Endodermal cell (in vitro differentiated cells): ENCODE results near the gene LGALS16. TPM values are rescaled to one million over a fixed set of nuclear protein-coding genes. Genes with fewer than 3 reads are reported as not detected.

Experiments used
- DNase-seq: peaks from one replicate; pipeline ENCODE4 v3.0.0-alpha.2; 2017
- H3K27ac ChIP-seq: 2 replicates; pipeline ENCODE4 v1.5.1; 2013; ENCODE audit warnings: mild to moderate bottlenecking, low read depth, low read length, moderate library complexity
- H3K27me3 ChIP-seq: 2 replicates; pipeline ENCODE4 v1.6.1; 2013; ENCODE audit warnings: mild to moderate bottlenecking, low read length, moderate library complexity; ENCODE audit not compliant: insufficient read depth, control insufficient read depth, poor library complexity, severe bottlenecking
- H3K36me3 ChIP-seq: 2 replicates; pipeline ENCODE4 v1.7.0; 2013; ENCODE audit warnings: mild to moderate bottlenecking, low read length, moderate library complexity; ENCODE audit not compliant: control insufficient read depth, insufficient read depth
- H3K4me1 ChIP-seq: one replicate; pipeline ENCODE4 v1.7.0; 2013; ENCODE audit warnings: low read length; ENCODE audit not compliant: control insufficient read depth, insufficient read depth
- H3K4me3 ChIP-seq: 2 replicates; pipeline ENCODE4 v1.5.1; 2013; ENCODE audit warnings: mild to moderate bottlenecking, low read length, moderate library complexity
- H3K9ac ChIP-seq: 2 replicates; pipeline ENCODE4 v1.6.1; 2013; ENCODE audit warnings: mild to moderate bottlenecking, low read length, moderate library complexity; ENCODE audit not compliant: poor library complexity, severe bottlenecking; ENCODE audit errors: extremely low read depth
- H3K9me3 ChIP-seq: 2 replicates; pipeline ENCODE4 v1.6.1; 2013; ENCODE audit warnings: mild to moderate bottlenecking, low read length, moderate library complexity; ENCODE audit not compliant: control insufficient read depth
- H3K27ac Mint-ChIP-seq: 2 replicates; pipeline ENCODE4 v1.8.0; 2020; ENCODE audit warnings: mixed read lengths
- H3K27me3 Mint-ChIP-seq: 2 replicates; pipeline ENCODE4 v1.8.0; 2021; ENCODE audit warnings: mild to moderate bottlenecking, mixed read lengths; ENCODE audit not compliant: insufficient read depth
- H3K36me3 Mint-ChIP-seq: 2 replicates; pipeline ENCODE4 v1.8.0; 2020; ENCODE audit warnings: low read depth, mixed read lengths
- H3K4me1 Mint-ChIP-seq: 2 replicates; pipeline ENCODE4 v1.8.0; 2020; ENCODE audit warnings: mixed read lengths
- H3K4me3 Mint-ChIP-seq: 2 replicates; pipeline ENCODE4 v1.8.0; 2020; ENCODE audit warnings: mild to moderate bottlenecking, moderate library complexity, mixed read lengths
- H3K9me3 Mint-ChIP-seq: 2 replicates; pipeline ENCODE4 v1.8.0; 2020; ENCODE audit warnings: mild to moderate bottlenecking, mixed read lengths
- CTCF ChIP-seq: fragments of 200-600 bp; sonication (generic); conservative IDR thresholded peaks from 2 replicates; pipeline ENCODE4 v1.5.0; 2021; ENCODE audit warnings: antibody characterized with exemption, mild to moderate bottlenecking
- WGBS, 2 experiments: methylation state at CpG; one replicate each; pipeline versions ENCODE4 v1.1.5 to v1.1.7; 2013; ENCODE audit warnings: missing lambda C conversion rate in 2 of 2, mixed read lengths in 1 of 2; ENCODE audit not compliant: insufficient coverage in 1 of 2, insufficient read length in 1 of 2; 5-methylcytosine and 5-hydroxymethylcytosine counted together
- total RNA-seq, 2 donors: library from RNA; stranded (reverse); fragmentation: NEBNext Ultra II Directional in 1 of 2; extraction: Animal tissue kit (Norgen Biotek cat#: 25700) in 1 of 2; gene quantifications; 2 replicates in 1 of 2; 3 replicates in 1 of 2; pipeline ENCODE4 v1.2.1, GENCODE V29; 2021

The LGALS16 gene
- total RNA-seq, 2 donors from 2014 or later = not detected

DNA sequence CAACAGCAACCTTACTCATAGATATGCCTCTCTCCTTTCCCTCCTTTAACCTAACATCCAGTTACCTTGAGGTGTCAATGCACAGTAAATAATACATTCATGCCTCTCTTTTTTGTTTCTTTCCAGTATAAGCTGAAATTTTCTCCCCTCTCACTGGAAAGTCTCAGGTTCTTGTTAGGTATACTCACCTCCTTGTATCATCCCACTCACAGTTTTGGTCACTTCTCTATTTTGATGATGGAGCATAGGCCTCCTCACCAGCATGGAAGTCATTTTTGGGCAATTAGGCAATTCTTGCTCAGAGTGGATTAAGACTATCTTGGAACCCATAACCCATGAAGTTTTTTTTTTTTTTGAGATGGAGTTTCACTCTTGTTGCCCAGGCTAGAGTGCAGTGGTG lies 42.8 kb downstream of the LGALS16 start:
- no peaks in the 10 kb centered on the region for H3K36me3 ChIP-seq
- Mint-ChIP-seq H3K27ac (no peak overlapping the region), H3K27me3 (peaks cover 4% of the 10 kb centered on the region)

GRCh38 chr19:39701291-39701690 lies 45.6 kb downstream of the LGALS16 start:
- H3K9ac ChIP-seq = no peak overlapping the region
- H3K36me3 ChIP-seq = no peaks in the 10 kb centered on the region
- H3K27me3 ChIP-seq = peaks cover 6% of the 10 kb centered on the region
- no peaks in the 10 kb centered on the region for H3K9me3 ChIP-seq
- 64 to 71% methylated on average over 2 to 5 of the region's 5 CpGs for WGBS, 2 experiments
- peaks cover 1% of the 10 kb centered on the region for H3K4me1 Mint-ChIP-seq
- no peak overlapping the region for H3K27ac ChIP-seq
- no peaks in the 10 kb centered on the region for H3K9me3 Mint-ChIP-seq
- peaks cover 3% of the 10 kb centered on the region for H3K27me3 Mint-ChIP-seq
- no peak for TF ChIP-seq CTCF
- H3K36me3 Mint-ChIP-seq = no peaks in the 10 kb centered on the region
- H3K27ac Mint-ChIP-seq = no peak overlapping the region
- no peak overlapping the region for H3K4me3 Mint-ChIP-seq
- DNase-seq = no peak
- no peak overlapping the region for H3K4me3 ChIP-seq
- no peaks in the 10 kb centered on the region for H3K4me1 ChIP-seq

More for the DNA sequence above, 42.8 kb downstream of the LGALS16 start:
- no peak overlapping the region for H3K9ac ChIP-seq
- no peak for TF ChIP-seq CTCF
- Mint-ChIP-seq H3K9me3 (no peaks in the 10 kb centered on the region), H3K4me3 (no peak overlapping the region), H3K4me1 (peaks cover 1% of the 10 kb centered on the region), H3K36me3 (no peaks in the 10 kb centered on the region)
- H3K27me3 ChIP-seq = peaks cover 6% of the 10 kb centered on the region
- no peak overlapping the region for H3K4me3 ChIP-seq
- DNase-seq = no peak
- H3K4me1 ChIP-seq = no peaks in the 10 kb centered on the region
- H3K9me3 ChIP-seq = no peaks in the 10 kb centered on the region
- no peak overlapping the region for H3K27ac ChIP-seq

GRCh38 chr19:39704181-39705044 lies 48.7 kb downstream of the LGALS16 start, which contains the start of gene LGALS14:
Gene LGALS14, plus strand, starts transcription at chr19:39704481. Its CDS starts 48 bp downstream, at chr19:39704529.
- H3K36me3 ChIP-seq = no peaks in the 10 kb centered on the region
- H3K9me3 ChIP-seq = no peaks in the 10 kb centered on the region
- peaks cover 6% of the 10 kb centered on the region for H3K27me3 ChIP-seq
- Mint-ChIP-seq H3K9me3 (no peaks in the 10 kb centered on the region), H3K4me3 (no peak within 1 kb of the TSS), H3K27ac (no peak within 1 kb of the TSS), H3K36me3 (no peaks in the 10 kb centered on the region), H3K4me1 (no peaks in the 10 kb centered on the region), H3K27me3 (peaks cover 3% of the 10 kb centered on the region)
- 66 to 73% methylated on average over 4 to 6 of the region's 6 CpGs for WGBS, 2 experiments
- no peaks in the 10 kb centered on the region for H3K4me1 ChIP-seq
- H3K4me3 ChIP-seq = no peak within 1 kb of the TSS
- DNase-seq = no peak
- no peak within 1 kb of the TSS for H3K27ac ChIP-seq
- no peak for TF ChIP-seq CTCF
- H3K9ac ChIP-seq = no peak within 1 kb of the TSS
